K562 (cell line): ENCODE measurements around the gene TRAPPC4. TPM values are rescaled to one million over a fixed set of nuclear protein-coding genes. Genes with fewer than 3 reads are reported as not detected.

ENCODE experiments used
- AFF4 ChIP-seq: sonication (generic); formaldehyde crosslinking; IDR thresholded peaks from 2 replicates; pipeline ENCODE4 v1.8.0; 2023; ENCODE audit warnings: mild to moderate bottlenecking, missing genetic modification reagents
- CREB1 ChIP-seq, 2 experiments: sonication (generic) in 1 of 2; formaldehyde crosslinking in 1 of 2; IDR thresholded peaks; 2 replicates each; pipeline versions ENCODE4 v1.6.1 to v1.8.0; 2012 to 2022; ENCODE audit warnings: inconsistent platforms in 1 of 2, mild to moderate bottlenecking in 1 of 2, missing genetic modification reagents in 1 of 2, moderate library complexity in 1 of 2
- CSDE1 ChIP-seq, 2 experiments: fragments of 450-650 bp; IDR thresholded peaks; 2 replicates each; pipeline ENCODE4 v1.6.1; 2016; ENCODE audit warnings: mild to moderate bottlenecking in 1 of 2
- DIDO1 ChIP-seq: fragments of 450-650 bp; IDR thresholded peaks from 2 replicates; pipeline ENCODE4 v1.6.1; 2016; ENCODE audit warnings: low read depth, missing biosample characterization, missing genetic modification characterization
- DMBX1 ChIP-seq: fragments of 250-450 bp; sonication (Bioruptor Pico); IDR thresholded peaks from 2 replicates; pipeline ENCODE4 v1.8.0; 2022; ENCODE audit warnings: inconsistent platforms, mild to moderate bottlenecking, moderate library complexity, borderline replicate concordance
- FOSL1 ChIP-seq: fragments of 200-800 bp; sonication (Bioruptor generic); conservative IDR thresholded peaks from 2 replicates; pipeline ENCODE4 v1.6.1; 2016; ENCODE audit warnings: missing genetic modification characterization, missing compliant biosample characterization
- FOXK2 ChIP-seq, 2 experiments: fragments of 450-650 bp; IDR thresholded peaks in 1 of 2; conservative IDR thresholded peaks in 1 of 2; 2 replicates each; pipeline ENCODE4 v1.6.1; 2016; ENCODE audit warnings: low read depth in 2 of 2, mild to moderate bottlenecking in 1 of 2
- GTF2A2 ChIP-seq: IDR thresholded peaks from 2 replicates; pipeline ENCODE4 v1.6.1; 2016; ENCODE audit warnings: mild to moderate bottlenecking, missing genetic modification characterization, missing compliant biosample characterization
- HDAC6 ChIP-seq: IDR thresholded peaks from 2 replicates; pipeline ENCODE4 v1.6.1; 2012; ENCODE audit warnings: low read depth, mild to moderate bottlenecking, control low read depth, inconsistent platforms, low read length, moderate library complexity
- MEIS2 ChIP-seq: fragments of 450-650 bp; IDR thresholded peaks from 2 replicates; pipeline ENCODE4 v1.6.1; 2014; ENCODE audit warnings: mild to moderate bottlenecking; ENCODE audit not compliant: partially characterized antibody
- UBTF ChIP-seq, 2 experiments: IDR thresholded peaks; 2 replicates each; pipeline ENCODE4 v1.6.1; 2012; ENCODE audit warnings: improper control_type of control experiment in 2 of 2, low read depth in 2 of 2, low read length in 2 of 2, borderline replicate concordance in 1 of 2
- ZNF347 ChIP-seq: fragments of 450-650 bp; formaldehyde crosslinking; IDR thresholded peaks from 2 replicates; pipeline ENCODE4 v1.4.0; 2020; ENCODE audit warnings: low read depth, mild to moderate bottlenecking, moderate library complexity
- ZNF57 ChIP-seq: fragments of 450-650 bp; formaldehyde crosslinking; IDR thresholded peaks from 2 replicates; pipeline ENCODE4 v1.4.0; 2020; ENCODE audit warnings: mild to moderate bottlenecking, moderate library complexity
- ZNF584 ChIP-seq: fragments of 200-800 bp; sonication (Bioruptor generic); IDR thresholded peaks from 2 replicates; pipeline ENCODE4 v1.6.1; 2016; ENCODE audit warnings: low read depth, mild to moderate bottlenecking, missing genetic modification characterization, missing compliant biosample characterization
- ZNF830 ChIP-seq: fragments of 250-450 bp; sonication (Bioruptor Pico); IDR thresholded peaks from 2 replicates; pipeline ENCODE4 v1.5.0; 2021; ENCODE audit warnings: mild to moderate bottlenecking
- polyA plus RNA-seq, 8 experiments: library from polyadenylated mRNA; depleted of rRNA in 4 of 8; stranded (reverse) in 5 of 8; unstranded in 3 of 8; fragments of >200 nt; fragmentation: Nextera tagmentation in 2 of 8; fragmentation: Illumina TruSeq in 1 of 8; extraction: Ambion mirVana in 2 of 8; extraction: Trizol in 1 of 8; gene quantifications; 2 replicates each; pipeline versions ENCODE4 v1.2.1 to v1.2.3, GENCODE V29; 2011 to 2014; ENCODE audit warnings: inconsistent platforms in 1 of 8, missing spikeins in 1 of 8
- total RNA-seq, 7 experiments: library from RNA; depleted of rRNA in 6 of 7; stranded (reverse); fragments of >200 nt in 6 of 7; fragmentation: Illumina TruSeq in 2 of 7; extraction: Trizol in 2 of 7; gene quantifications; 2 replicates each; pipeline versions ENCODE4 v1.2.1 to v1.2.3, GENCODE V29; 2011 to 2021; ENCODE audit warnings: low replicate concordance in 1 of 7
- TF ChIP-seq, protein P1 (sequence below): fragments of 250-450 bp; sonication (Bioruptor Pico); IDR thresholded peaks from 2 replicates; pipeline ENCODE4 v1.8.0; 2022; ENCODE audit warnings: inconsistent platforms
- TF ChIP-seq, protein P2 (sequence below): sonication (generic); formaldehyde crosslinking; IDR thresholded peaks from 2 replicates; pipeline ENCODE4 v1.8.1; 2022; ENCODE audit warnings: missing genetic modification reagents
- TF ChIP-seq, protein P3 (sequence below): sonication (generic); formaldehyde crosslinking; IDR thresholded peaks from 2 replicates; pipeline ENCODE4 v1.8.0; 2022; ENCODE audit warnings: missing genetic modification reagents, mild to moderate bottlenecking, borderline replicate concordance

Gene TRAPPC4
- total and polyA plus RNA-seq, 9 of the 15 experiments (the other 6 are each of a cell fraction or from before 2014, with no cell fraction given), result 121 to 524 (median 142) TPM

GRCh38 chr11:119065369-119065768 is 46.8 kb downstream of the TRAPPC4 start (continued):
- TF ChIP-seq UBTF (IDR thresholded peaks at IDR 0.05; ENCODE audit: borderline replicate concordance in 1 of 2, low read depth in 2 of 2, low read length in 2 of 2), result no peak
- TF ChIP-seq CREB1 (IDR thresholded peaks at IDR 0.05), result no peak
- TF ChIP-seq CREB1 (CRISPR knock-in tag; IDR thresholded peaks at IDR 0.05), result no peak
- TF ChIP-seq ZNF57 (CRISPR knock-in tag), result no peak
- no peak for TF ChIP-seq ZNF347 (CRISPR knock-in tag)
- 0 out of 4 replicates have a peak, but pooled peaks of 1 of the 2 experiments have one; percentile 38 for TF ChIP-seq FOXK2 (conservative IDR thresholded peaks at IDR 0.05 in 1 of 2, IDR thresholded peaks at IDR 0.05 in 1 of 2; ENCODE audit: low read depth in 2 of 2)
- 0 out of 2 replicates have a peak, but pooled peaks have one; percentile 50 for TF ChIP-seq DMBX1 (CRISPR knock-in tag)
- TF ChIP-seq MEIS2, result no peak
- TF ChIP-seq FOSL1 (tag), result no peak; the same call in 1 of the 2 replicates
- TF ChIP-seq HDAC6, result no peak
- TF ChIP-seq AFF4 (CRISPR knock-in tag), result no peak
- TF ChIP-seq, protein P1, sequence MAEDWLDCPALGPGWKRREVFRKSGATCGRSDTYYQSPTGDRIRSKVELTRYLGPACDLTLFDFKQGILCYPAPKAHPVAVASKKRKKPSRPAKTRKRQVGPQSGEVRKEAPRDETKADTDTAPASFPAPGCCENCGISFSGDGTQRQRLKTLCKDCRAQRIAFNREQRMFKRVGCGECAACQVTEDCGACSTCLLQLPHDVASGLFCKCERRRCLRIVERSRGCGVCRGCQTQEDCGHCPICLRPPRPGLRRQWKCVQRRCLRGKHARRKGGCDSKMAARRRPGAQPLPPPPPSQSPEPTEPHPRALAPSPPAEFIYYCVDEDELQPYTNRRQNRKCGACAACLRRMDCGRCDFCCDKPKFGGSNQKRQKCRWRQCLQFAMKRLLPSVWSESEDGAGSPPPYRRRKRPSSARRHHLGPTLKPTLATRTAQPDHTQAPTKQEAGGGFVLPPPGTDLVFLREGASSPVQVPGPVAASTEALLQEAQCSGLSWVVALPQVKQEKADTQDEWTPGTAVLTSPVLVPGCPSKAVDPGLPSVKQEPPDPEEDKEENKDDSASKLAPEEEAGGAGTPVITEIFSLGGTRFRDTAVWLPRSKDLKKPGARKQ (CRISPR knock-in tag), result no peak
- TF ChIP-seq DIDO1 (tag), result no peak
- TF ChIP-seq, protein P2, sequence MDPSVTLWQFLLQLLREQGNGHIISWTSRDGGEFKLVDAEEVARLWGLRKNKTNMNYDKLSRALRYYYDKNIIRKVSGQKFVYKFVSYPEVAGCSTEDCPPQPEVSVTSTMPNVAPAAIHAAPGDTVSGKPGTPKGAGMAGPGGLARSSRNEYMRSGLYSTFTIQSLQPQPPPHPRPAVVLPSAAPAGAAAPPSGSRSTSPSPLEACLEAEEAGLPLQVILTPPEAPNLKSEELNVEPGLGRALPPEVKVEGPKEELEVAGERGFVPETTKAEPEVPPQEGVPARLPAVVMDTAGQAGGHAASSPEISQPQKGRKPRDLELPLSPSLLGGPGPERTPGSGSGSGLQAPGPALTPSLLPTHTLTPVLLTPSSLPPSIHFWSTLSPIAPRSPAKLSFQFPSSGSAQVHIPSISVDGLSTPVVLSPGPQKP (CRISPR knock-in tag), result no peak
- TF ChIP-seq, protein P3, sequence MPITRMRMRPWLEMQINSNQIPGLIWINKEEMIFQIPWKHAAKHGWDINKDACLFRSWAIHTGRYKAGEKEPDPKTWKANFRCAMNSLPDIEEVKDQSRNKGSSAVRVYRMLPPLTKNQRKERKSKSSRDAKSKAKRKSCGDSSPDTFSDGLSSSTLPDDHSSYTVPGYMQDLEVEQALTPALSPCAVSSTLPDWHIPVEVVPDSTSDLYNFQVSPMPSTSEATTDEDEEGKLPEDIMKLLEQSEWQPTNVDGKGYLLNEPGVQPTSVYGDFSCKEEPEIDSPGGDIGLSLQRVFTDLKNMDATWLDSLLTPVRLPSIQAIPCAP, result no peak
- no peak for TF ChIP-seq ZNF584 (CRISPR knock-in tag)
- no peak; a peak in 1 of 4 replicates for TF ChIP-seq CSDE1 (IDR thresholded peaks at IDR 0.05)
- TF ChIP-seq GTF2A2 (tag), result no peak
- TF ChIP-seq ZNF830 (CRISPR knock-in tag), result no peak
